ENCODE measurements around the gene CSPG4. TPM values are rescaled to one million over a fixed set of nuclear protein-coding genes. Genes with fewer than 3 reads are reported as not detected.
"Not testable (repeated sequence)": the region's sequence is repeated elsewhere in the genome, so short reads cannot be mapped to it uniquely, and the experiment has no call there.

Gene CSPG4
- total RNA-seq, 1 experiment from 2014 or later = 15.4 TPM

GRCh38 chr15:75704618-75705017 is 8.0 kb downstream of the CSPG4 start:
- DNase-seq (ENCODE audit: low read depth) = no peak

- no peak for DNase-seq (ENCODE audit: low read depth)
Measured at GRCh38 chr15:75704263-75704615, 8.4 kb downstream of the CSPG4 start.

GRCh38 chr15:75703440-75704262 is 9.0 kb downstream of the CSPG4 start:
- DNase-seq (ENCODE audit: low read depth) = not testable (repeated sequence)

GRCh38 chr15:75702436-75702835 is 10.2 kb downstream of the CSPG4 start:
- no peak for DNase-seq (ENCODE audit: low read depth)

- not testable (repeated sequence) for DNase-seq (ENCODE audit: low read depth)
Measured at GRCh38 chr15:75701071-75702003, 11.3 kb downstream of the CSPG4 start.

GRCh38 chr15:75699961-75700874 is 12.4 kb downstream of the CSPG4 start:
- peak; percentile 83 for DNase-seq (ENCODE audit: low read depth)

GRCh38 chr15:75699517-75699916 is 13.1 kb downstream of the CSPG4 start:
- DNase-seq (ENCODE audit: low read depth) = not testable (repeated sequence)

GRCh38 chr15:75697974-75698747 is 14.5 kb downstream of the CSPG4 start:
- not testable (repeated sequence) for DNase-seq (ENCODE audit: low read depth)

GRCh38 chr15:75697523-75697922 is 15.1 kb downstream of the CSPG4 start:
- DNase-seq (ENCODE audit: low read depth) = no peak

- no peak for DNase-seq (ENCODE audit: low read depth)
Measured at GRCh38 chr15:75696854-75697259, 15.8 kb downstream of the CSPG4 start.

GRCh38 chr15:75696311-75696720 is 16.3 kb downstream of the CSPG4 start:
- DNase-seq (ENCODE audit: low read depth) = no peak

- no peak for DNase-seq (ENCODE audit: low read depth)
Measured at GRCh38 chr15:75695634-75696310, 16.9 kb downstream of the CSPG4 start.

GRCh38 chr15:75695220-75695619 is 17.4 kb downstream of the CSPG4 start:
- no peak for DNase-seq (ENCODE audit: low read depth)

GRCh38 chr15:75694241-75695182 is 18.1 kb downstream of the CSPG4 start:
- DNase-seq (ENCODE audit: low read depth) = peak; percentile 95

GRCh38 chr15:75693501-75694240 is 19.0 kb downstream of the CSPG4 start:
- DNase-seq (ENCODE audit: low read depth) = peak; percentile 56

GRCh38 chr15:75693028-75693427 is 19.6 kb downstream of the CSPG4 start:
- DNase-seq (ENCODE audit: low read depth) = not testable (repeated sequence)

GRCh38 chr15:75692311-75692710 is 20.3 kb downstream of the CSPG4 start:
- DNase-seq (ENCODE audit: low read depth) = not testable (repeated sequence)

GRCh38 chr15:75689429-75689828 is 23.2 kb downstream of the CSPG4 start:
- DNase-seq (ENCODE audit: low read depth) = not testable (repeated sequence)
